GM04503 (cell line): Measurements from ENCODE around the gene NME9.

Source experiments
- DNase-seq: peaks from one replicate; pipeline ENCODE4 v3.0.0-alpha.2; 2012; ENCODE audit warnings: low read depth

The NME9 gene

GRCh38 chr3:138334608-138335007, 5.0 kb upstream of the NME9 start:
- no peak for DNase-seq

- DNase-seq = no peak
Measured at GRCh38 chr3:138332472-138333073, 2.9 kb upstream of the NME9 start.

- DNase-seq = no peak
Measured at GRCh38 chr3:138331143-138331894, 1.7 kb upstream of the NME9 start.

GRCh38 chr3:138329984-138330293, 288 bp upstream of the NME9 start:
- DNase-seq = no peak

- no peak for DNase-seq
Measured at GRCh38 chr3:138328341-138328740, 1.3 kb downstream of the NME9 start.

GRCh38 chr3:138327831-138328230, 1.8 kb downstream of the NME9 start:
- DNase-seq = no peak

GRCh38 chr3:138326866-138327595, 2.6 kb downstream of the NME9 start:
- no peak for DNase-seq

GRCh38 chr3:138325990-138326389, 3.7 kb downstream of the NME9 start:
- no peak for DNase-seq

- DNase-seq = no peak
Measured at GRCh38 chr3:138323971-138324370, 5.7 kb downstream of the NME9 start.

GRCh38 chr3:138317687-138318086, 12.0 kb downstream of the NME9 start:
- no peak for DNase-seq

- no peak for DNase-seq
Measured at GRCh38 chr3:138314751-138315150, 14.9 kb downstream of the NME9 start.

GRCh38 chr3:138310494-138310893, 19.2 kb downstream of the NME9 start:
- no peak for DNase-seq

- DNase-seq = no peak
Measured at GRCh38 chr3:138308783-138309182, 20.9 kb downstream of the NME9 start.

GRCh38 chr3:138307899-138308298, 21.8 kb downstream of the NME9 start:
- no peak for DNase-seq

GRCh38 chr3:138303474-138303873, 26.2 kb downstream of the NME9 start:
- DNase-seq = no peak

GRCh38 chr3:138300647-138301046, 29.0 kb downstream of the NME9 start:
- DNase-seq = no peak

GRCh38 chr3:138297876-138298275, 31.8 kb downstream of the NME9 start:
- no peak for DNase-seq

GRCh38 chr3:138297059-138297607, 32.5 kb downstream of the NME9 start:
- no peak for DNase-seq

- DNase-seq = no peak
Measured at GRCh38 chr3:138296639-138297038, 33.0 kb downstream of the NME9 start.

GRCh38 chr3:138289701-138290100, 40.0 kb downstream of the NME9 start:
- no peak for DNase-seq

GRCh38 chr3:138289260-138289659, 40.4 kb downstream of the NME9 start:
- no peak for DNase-seq

- DNase-seq = no peak
Measured at GRCh38 chr3:138284957-138285477, 44.6 kb downstream of the NME9 start.

- DNase-seq = no peak
Measured at GRCh38 chr3:138284079-138284478, 45.6 kb downstream of the NME9 start.
